ENCODE data around the gene UBE2E3.

The UBE2E3 gene

DNA sequence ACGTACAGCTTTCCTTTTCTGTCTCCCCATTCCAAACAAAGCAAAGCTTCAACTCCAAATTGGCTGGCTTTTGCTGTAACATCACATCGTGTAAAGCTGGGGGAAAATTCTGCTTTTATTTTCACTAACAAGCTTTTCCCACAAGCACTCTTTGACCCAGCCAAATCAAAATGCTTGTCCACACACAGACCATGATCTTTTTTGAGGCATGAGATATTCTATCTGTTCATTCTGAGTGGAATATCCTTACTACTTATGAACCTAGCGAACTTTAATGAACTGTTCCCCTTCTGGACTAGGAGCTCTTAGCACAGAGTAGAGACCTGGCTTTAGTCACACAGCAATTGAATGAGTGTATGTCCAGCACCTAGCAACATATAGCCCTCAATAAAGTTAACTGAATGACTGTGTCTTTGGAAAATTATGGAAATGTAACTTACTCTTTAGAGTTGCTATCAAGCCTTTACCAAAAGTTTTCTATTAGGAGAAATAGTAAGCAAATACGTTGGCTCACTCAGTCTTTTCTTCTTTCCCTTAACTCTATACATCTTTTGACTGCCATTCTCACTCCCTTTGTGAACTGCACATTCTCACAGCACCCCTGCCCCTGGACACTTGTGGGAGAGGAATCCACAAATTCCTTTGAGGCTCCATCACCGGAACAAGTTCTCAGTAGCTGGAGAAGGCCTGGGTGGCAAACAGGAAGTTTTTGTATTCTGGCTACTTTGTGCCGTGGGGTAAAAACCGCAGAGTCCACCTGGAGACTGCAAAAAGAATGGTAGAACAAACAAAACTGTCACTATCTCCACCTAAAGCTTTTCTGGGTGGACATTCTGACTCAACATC, 1.3 kb upstream of the UBE2E3 start:
- no peak for DNase-seq (ENCODE audit: low read depth)

DNA sequence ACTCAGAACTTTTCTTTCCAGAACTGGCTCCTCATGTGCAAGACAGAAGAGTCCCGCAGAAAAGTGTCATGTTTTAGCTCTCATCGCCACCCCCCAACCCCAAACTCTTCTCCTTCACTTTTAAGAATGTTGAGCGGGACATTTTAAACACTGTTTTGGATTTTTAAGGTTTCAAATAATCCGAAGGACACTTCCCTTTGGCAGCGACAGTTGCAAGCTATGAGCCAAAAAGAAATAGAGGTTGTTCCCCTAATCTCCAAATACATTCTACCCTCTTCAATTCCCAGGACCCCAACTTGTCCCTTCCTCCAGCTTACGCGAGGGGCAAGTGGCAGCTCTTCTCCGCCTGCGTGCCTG, 678 bp upstream of the UBE2E3 start:
- DNase-seq (ENCODE audit: low read depth), result no peak

DNA sequence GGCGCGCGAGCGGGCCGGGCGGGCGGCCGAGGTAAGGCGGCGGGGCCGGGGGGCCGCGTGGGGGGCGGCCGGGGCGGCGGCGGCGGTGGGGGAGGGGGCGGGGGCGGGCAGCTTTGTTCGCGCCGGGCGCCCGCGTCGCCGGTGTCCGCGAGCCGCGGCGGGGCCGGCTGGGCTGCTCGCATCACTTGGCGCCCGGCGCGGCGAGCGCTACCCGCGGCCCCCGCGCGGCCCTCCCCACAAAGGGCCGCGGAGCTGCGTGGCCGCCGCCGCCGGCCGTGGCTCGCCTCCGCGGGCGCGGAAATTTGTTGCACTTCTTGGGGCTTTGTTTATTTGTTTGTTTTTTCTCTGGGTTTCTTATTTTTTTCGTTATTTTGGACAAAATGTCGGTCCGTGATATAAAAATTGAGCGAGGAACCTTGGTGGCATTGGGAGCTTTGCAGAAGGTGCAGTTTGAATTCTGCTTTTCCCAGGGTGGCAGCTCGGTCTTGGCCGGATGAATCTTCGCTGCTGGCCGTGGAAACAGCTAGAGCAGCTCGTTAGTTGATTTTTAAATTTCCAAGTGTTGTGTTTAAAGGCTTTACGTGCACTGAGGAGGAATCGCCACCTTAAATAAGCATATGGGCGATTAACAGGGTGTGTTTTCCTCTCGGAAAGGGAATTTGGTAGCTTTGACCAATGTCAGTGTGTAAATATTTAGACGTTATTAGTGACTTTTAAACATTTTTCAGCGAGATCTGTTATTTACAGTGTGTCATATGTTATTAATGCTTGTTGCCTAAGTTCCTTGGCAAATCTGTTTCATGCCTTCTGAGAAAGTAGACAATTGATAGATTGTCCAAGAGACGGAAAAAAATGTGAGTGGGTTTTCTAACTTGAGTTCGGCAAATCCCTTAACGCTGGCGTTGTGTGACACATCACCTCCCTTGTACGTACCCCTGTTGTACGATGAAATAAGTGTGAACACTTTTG, 822 bp downstream of the UBE2E3 start:
- DNase-seq (ENCODE audit: low read depth), result no peak

- DNase-seq (ENCODE audit: low read depth), result no peak
Observed at GRCh38 chr2:180983468-180984242, 3.2 kb downstream of the UBE2E3 start.

- DNase-seq (ENCODE audit: low read depth), result no peak
Observed at GRCh38 chr2:180985771-180986395, 5.5 kb downstream of the UBE2E3 start.

GRCh38 chr2:180987146-180987545, 6.7 kb downstream of the UBE2E3 start:
- no peak for DNase-seq (ENCODE audit: low read depth)

DNA sequence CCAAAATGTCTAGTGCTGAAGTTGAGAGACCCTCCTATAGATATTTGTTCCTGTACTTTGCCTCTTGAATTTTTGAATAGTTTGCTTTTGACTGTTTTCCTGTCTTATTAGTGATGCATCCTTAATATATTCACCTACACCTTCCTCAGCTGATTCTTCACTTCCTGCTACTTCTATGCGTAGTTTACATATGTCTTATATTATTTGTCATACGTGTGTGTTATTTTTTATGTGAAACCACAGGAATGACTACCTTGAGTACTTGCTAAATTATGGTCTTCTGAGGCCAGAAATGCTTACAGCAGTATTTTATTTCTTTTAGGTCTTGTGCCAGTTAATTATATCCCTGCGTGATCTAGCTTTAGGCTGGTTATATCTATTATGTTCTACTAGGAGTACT, 9.9 kb downstream of the UBE2E3 start:
- no peak for DNase-seq (ENCODE audit: low read depth)

DNA sequence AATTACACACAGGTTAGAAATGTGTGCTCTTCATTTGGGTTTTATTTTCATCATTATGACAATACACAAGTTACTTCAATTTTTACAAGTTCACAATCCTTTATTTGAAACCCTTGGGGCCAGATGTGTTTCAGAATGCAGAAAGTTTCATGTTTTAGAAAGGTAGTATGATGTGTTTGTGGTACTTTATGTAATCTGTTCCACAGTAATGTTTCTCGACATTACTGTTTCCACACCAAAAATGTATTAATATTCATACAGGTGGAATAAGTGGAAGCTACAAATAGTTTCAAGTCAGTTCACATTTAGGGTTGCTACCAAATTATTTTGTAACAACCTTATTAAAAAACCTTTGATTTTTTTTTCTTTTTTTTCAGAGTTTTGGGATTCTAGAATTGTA, 10.4 kb downstream of the UBE2E3 start:
- no peak for DNase-seq (ENCODE audit: low read depth)

- DNase-seq (ENCODE audit: low read depth), result no peak
Observed at GRCh38 chr2:180991361-180991760, 11.0 kb downstream of the UBE2E3 start.

DNA sequence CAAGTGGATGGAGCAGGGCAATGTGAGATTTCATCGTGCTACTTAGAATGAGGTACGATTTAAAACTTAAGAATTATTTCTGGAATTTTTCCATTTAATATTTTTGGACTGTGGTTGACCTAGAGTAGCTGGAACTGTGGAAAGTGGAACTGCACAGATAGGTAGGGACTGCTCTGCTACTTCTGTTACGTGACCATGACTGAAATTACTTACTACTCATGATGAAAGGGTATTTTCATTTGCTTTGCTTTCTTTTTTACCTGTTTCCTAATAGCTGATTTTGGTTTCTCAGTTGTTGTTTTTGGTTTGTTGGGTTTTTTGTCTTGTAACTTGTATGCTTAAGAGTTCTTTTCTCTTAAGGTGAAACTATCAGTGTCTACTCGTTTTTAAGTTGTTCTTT, 11.4 kb downstream of the UBE2E3 start:
- DNase-seq (ENCODE audit: low read depth), result no peak

GRCh38 chr2:180992994-180993393, 12.6 kb downstream of the UBE2E3 start:
- DNase-seq (ENCODE audit: low read depth), result no peak

GRCh38 chr2:180999274-180999964, 19.0 kb downstream of the UBE2E3 start:
- DNase-seq (ENCODE audit: low read depth), result no peak

- DNase-seq (ENCODE audit: low read depth), result no peak
Observed at GRCh38 chr2:181004647-181005325, 24.4 kb downstream of the UBE2E3 start.

DNA sequence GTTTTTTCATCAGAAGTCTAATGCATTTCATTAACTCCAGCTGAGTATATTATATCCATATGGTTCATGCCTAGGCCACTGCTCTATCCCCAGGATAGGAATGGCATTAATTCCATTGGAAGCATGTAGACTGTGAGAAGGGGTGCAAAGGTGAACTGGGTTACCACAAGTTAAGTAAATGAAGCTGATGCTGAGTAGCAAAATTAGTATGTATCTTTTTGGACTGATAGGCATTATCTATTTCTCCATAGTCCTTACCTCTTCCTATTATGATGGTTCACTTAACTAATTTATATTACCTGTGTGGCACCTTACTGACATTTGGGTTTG, 24.9 kb downstream of the UBE2E3 start:
- DNase-seq (ENCODE audit: low read depth), result no peak

- DNase-seq (ENCODE audit: low read depth), result no peak
Observed at GRCh38 chr2:181005809-181006208, 25.4 kb downstream of the UBE2E3 start.

GRCh38 chr2:181007086-181007837, 26.9 kb downstream of the UBE2E3 start:
- DNase-seq (ENCODE audit: low read depth), result no peak

- no peak for DNase-seq (ENCODE audit: low read depth)
Observed at GRCh38 chr2:181008407-181008806, 28.0 kb downstream of the UBE2E3 start.

GRCh38 chr2:181021199-181021789, 40.9 kb downstream of the UBE2E3 start:
- no peak for DNase-seq (ENCODE audit: low read depth)

DNA sequence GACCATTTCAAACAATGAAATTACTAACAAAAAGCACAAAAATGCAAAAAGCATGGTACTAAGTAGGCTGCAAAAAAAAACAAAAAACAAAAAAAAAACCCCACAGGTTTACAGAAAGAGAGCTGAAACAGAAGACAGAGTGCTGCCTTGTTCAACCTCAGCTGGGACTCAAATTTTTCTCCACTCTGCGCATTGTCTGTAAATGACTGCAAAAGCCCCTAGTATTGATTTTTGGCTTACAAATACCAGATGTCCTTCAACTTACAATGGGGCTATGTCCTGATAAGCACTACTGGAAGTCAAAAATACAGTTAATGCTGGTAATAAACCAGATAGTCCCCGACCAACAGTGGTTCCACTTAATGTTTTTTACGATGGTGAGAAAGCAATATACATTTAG, 42.2 kb downstream of the UBE2E3 start:
- no peak for DNase-seq (ENCODE audit: low read depth)

DNA sequence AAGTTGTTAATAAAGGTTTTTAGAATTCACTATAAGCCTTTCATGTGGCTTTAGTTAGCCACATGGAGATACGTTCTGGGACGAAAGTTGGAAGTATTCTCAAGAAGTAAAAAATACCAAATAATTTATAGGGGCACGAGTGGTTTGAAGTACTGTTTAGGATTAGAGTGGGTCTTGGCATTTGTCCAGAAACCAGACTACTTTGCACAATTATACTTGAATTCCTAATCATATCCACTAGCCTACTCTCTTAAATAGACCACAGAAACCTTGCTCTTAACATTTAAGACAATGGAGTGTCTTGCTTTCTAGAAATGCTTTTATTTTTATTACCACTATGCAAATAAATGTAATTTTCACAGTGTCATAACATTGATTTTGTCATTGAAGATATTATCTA, 44.6 kb downstream of the UBE2E3 start:
- DNase-seq (ENCODE audit: low read depth), result no peak
